Omental fat pad (tissue), 4 donors: ENCODE measurements around the gene UBXN11. TPM values are rescaled to one million over a fixed set of nuclear protein-coding genes. Genes with fewer than 3 reads are reported as not detected.

Experiments
- ATAC-seq: fragments of 150-250 bp; one replicate; pipeline ENCODE4 v1.9.1; 2016; ENCODE audit warnings: mild to moderate bottlenecking, moderate library complexity; ENCODE audit not compliant: low FRiP score
- DNase-seq: peaks from one replicate; pipeline ENCODE4 v3.0.0-alpha.2; 2019; ENCODE audit warnings: low spot score
- CTCF ChIP-seq, 3 donors: fragments of 450-650 bp; IDR thresholded peaks; one replicate each; pipeline ENCODE4 v1.5.1; 2016 to 2017; ENCODE audit warnings: antibody characterized with exemption in 3 of 3, mild to moderate bottlenecking in 3 of 3, moderate library complexity in 2 of 3
- total RNA-seq, 4 donors: library from RNA; depleted of rRNA; stranded (reverse); fragments of >200 nt; gene quantifications; one replicate each; pipeline ENCODE4 v1.1.0, GENCODE V29; 2016

UBXN11 gene
- total RNA-seq, 4 donors from 2014 or later, result 12.2 to 23.8 (median 17.7) TPM

DNA sequence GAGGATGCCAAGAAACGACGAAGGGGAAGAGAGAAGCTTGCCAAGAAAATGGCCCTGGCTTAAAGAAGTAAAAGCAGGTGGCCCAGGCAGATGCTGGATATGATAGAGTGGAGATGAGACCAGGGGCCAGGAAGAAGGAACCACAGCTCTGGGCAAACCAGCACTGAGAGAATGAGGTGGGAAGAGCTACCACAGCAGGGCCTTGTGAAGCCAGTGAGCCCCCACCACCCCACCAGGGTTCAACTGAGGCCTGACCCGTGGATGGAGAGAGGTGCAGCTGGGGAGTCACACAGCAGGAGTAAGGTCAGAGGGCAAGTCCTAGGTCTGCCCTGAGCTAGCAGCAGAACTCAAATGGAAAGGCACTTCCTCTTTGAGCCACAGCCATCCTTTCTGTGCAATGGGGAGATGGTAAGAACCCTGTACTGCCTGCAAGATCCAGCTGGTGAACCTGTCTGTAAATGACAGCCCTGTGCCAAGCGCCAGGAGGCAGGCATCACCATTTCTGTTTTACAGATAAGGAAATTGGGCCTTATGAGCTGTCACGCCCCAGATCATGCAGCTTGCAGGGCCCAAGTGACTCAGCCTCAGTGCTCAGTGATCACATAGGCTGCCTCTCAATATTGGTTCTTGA, 18.0 kb downstream of the UBXN11 start:
- ATAC-seq, result no peak
- TF ChIP-seq CTCF (IDR thresholded peaks at IDR 0.05), result no peak
- no peak for DNase-seq

DNA sequence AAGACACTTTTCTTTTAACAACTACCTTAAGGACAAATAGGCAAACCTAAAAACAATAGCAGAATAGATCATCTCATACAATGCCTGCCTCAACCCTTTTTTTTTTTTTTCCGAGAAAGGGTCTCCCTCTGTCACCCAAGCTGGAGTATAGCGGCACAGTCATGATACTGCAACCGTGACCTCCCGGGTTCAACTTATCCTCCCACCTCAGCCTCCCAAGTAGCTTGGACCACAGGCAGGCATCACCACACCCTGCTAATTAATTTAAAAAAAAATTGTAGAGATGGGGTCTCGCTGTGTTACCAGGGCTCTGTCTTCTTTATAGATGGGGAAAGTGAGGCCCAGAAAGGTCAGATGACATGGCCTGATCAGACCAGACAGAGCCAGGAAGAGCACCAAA, 18.6 kb downstream of the UBXN11 start:
- DNase-seq (no peak), ATAC-seq (no peak)
- no peak for TF ChIP-seq CTCF (IDR thresholded peaks at IDR 0.05)

- no peak for TF ChIP-seq CTCF (IDR thresholded peaks at IDR 0.05)
- DNase-seq, result no peak
- ATAC-seq, result no peak
These were observed 19.3 kb downstream of the UBXN11 start for GRCh38 chr1:26287033-26287711.

- no peak for ATAC-seq
- TF ChIP-seq CTCF (IDR thresholded peaks at IDR 0.05), result no peak
- no peak for DNase-seq
These were observed 20.4 kb downstream of the UBXN11 start for GRCh38 chr1:26286064-26286416.

DNA sequence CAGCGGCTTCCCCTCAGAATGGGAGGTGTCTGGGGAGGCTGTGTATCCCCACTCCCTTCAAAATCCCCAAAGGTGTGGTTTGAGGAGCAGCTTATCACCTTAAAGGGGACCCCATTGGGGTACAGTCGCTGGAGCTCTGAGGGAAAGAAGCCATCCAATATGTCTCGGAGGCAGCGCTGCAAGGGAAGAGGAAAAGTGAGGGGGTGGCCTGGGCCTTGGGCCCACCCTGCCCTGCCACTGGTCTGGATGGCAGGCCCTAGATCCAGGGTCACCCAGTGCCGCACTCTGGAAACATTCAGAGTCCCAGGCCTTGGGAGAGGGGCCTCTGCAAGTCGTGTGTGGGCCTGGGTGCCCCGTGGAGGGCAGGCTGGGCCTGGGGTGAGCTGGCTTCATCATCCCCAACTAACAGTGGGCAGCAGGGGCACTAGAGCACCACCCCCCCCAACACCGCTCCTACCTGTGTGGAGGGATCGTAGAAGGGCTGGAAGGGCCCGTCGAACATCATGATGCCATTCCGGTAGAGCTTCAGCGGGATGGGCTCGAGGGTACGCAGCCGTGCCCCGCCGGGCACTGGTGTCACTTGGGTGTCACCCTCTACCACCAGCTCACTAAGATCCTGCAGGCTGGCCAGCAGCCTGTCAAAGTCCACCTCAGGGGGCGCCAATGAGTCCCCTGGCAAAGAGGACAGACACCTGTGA, 20.9 kb downstream of the UBXN11 start:
- no peak for TF ChIP-seq CTCF (IDR thresholded peaks at IDR 0.05)
- no peak for DNase-seq
- ATAC-seq, result no peak

- ATAC-seq (no peak), DNase-seq (peak; percentile 68)
- TF ChIP-seq CTCF (IDR thresholded peaks at IDR 0.05), result no peak
These were observed 21.7 kb downstream of the UBXN11 start for GRCh38 chr1:26284597-26285347.
